C4-2B (cell line): ENCODE data around the gene KIR3DL1.

Experiments
- ZFX ChIP-seq: fragments of 450-650 bp; IDR thresholded peaks from 2 replicates; pipeline ENCODE4 v1.6.1; 2017
- TF ChIP-seq, protein P1 (sequence below): fragments of 450-650 bp; conservative IDR thresholded peaks from 2 replicates; pipeline ENCODE4 v1.5.1; 2017; ENCODE audit warnings: mild to moderate bottlenecking

DNA sequence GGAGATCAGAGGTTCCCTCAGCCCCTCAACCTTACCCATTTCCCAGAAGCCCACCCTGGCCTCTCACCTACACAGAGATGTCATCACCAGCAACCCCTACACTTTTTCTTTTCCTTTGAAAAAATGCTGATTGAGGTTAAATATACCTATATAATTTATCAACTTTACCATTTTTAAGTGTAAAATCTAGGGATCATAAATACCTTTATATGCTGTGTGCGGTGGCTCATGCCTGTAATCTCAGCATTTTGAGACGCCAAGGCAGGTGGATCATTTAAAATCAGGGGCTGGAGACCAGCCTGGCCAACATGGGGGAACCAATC is 9.8 kb upstream of the KIR3DL1 start:
- TF ChIP-seq, protein P1, sequence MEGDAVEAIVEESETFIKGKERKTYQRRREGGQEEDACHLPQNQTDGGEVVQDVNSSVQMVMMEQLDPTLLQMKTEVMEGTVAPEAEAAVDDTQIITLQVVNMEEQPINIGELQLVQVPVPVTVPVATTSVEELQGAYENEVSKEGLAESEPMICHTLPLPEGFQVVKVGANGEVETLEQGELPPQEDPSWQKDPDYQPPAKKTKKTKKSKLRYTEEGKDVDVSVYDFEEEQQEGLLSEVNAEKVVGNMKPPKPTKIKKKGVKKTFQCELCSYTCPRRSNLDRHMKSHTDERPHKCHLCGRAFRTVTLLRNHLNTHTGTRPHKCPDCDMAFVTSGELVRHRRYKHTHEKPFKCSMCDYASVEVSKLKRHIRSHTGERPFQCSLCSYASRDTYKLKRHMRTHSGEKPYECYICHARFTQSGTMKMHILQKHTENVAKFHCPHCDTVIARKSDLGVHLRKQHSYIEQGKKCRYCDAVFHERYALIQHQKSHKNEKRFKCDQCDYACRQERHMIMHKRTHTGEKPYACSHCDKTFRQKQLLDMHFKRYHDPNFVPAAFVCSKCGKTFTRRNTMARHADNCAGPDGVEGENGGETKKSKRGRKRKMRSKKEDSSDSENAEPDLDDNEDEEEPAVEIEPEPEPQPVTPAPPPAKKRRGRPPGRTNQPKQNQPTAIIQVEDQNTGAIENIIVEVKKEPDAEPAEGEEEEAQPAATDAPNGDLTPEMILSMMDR = no peak
- TF ChIP-seq ZFX = no peak
